Fibroblast of lung (primary cell): Measurements from ENCODE around the gene CLNK. TPM values are rescaled to one million over a fixed set of nuclear protein-coding genes. Genes with fewer than 3 reads are reported as not detected.

Experiments used
- DNase-seq, 2 donors: peaks; one replicate each; pipeline versions ENCODE4 v3.0.0 to v3.0.0-alpha.2; 2010; ENCODE audit warnings: low read depth in 2 of 2
- H2AFZ ChIP-seq: 2 replicates; pipeline ENCODE4 v1.5.1; 2012; ENCODE audit warnings: low read length, control low read depth, inconsistent platforms
- H3K27ac ChIP-seq: 2 replicates; pipeline ENCODE4 v1.5.1; 2011; ENCODE audit warnings: low read length, control low read depth; ENCODE audit not compliant: insufficient read depth
- H3K27me3 ChIP-seq: 2 replicates; pipeline ENCODE4 v1.5.1; 2011; ENCODE audit warnings: mild to moderate bottlenecking, low read length; ENCODE audit not compliant: control insufficient read depth, insufficient read depth
- H3K36me3 ChIP-seq: 2 replicates; pipeline ENCODE4 v1.5.1; 2011; ENCODE audit warnings: low read length; ENCODE audit not compliant: control insufficient read depth, insufficient read depth
- H3K4me1 ChIP-seq: 2 replicates; pipeline ENCODE4 v1.5.1; 2011; ENCODE audit warnings: low read length; ENCODE audit not compliant: control insufficient read depth, insufficient read depth; ENCODE audit errors: extremely low read depth
- H3K4me2 ChIP-seq: 2 replicates; pipeline ENCODE4 v1.5.1; 2011; ENCODE audit warnings: low read length, control low read depth; ENCODE audit not compliant: insufficient read depth; ENCODE audit errors: extremely low read depth
- H3K4me3 ChIP-seq, 4 experiments: fragments of 200-600 bp in 1 of 4; sonication (generic) in 1 of 4; replicated peaks in 1 of 4; 2 replicates each; pipeline ENCODE4 v1.5.1; 2011 to 2016; ENCODE audit warnings: low read length in 4 of 4, low read depth in 3 of 4, mild to moderate bottlenecking in 3 of 4, control low read depth in 2 of 4, inconsistent platforms in 1 of 4, mixed read lengths in 1 of 4; ENCODE audit not compliant: insufficient read depth in 1 of 4; ENCODE audit errors: control extremely low read depth in 1 of 4
- H3K79me2 ChIP-seq: 2 replicates; pipeline ENCODE4 v1.5.1; 2012; ENCODE audit warnings: mild to moderate bottlenecking, low read length, inconsistent platforms; ENCODE audit not compliant: control insufficient read depth, insufficient read depth
- H3K9ac ChIP-seq: 2 replicates; pipeline ENCODE4 v1.5.1; 2011; ENCODE audit warnings: mild to moderate bottlenecking, low read length, control low read depth; ENCODE audit not compliant: insufficient read depth
- H3K9me3 ChIP-seq: 2 replicates; pipeline ENCODE4 v1.5.1; 2012; ENCODE audit warnings: low read depth, low read length; ENCODE audit not compliant: control insufficient read depth, insufficient read depth
- H4K20me1 ChIP-seq: 2 replicates; pipeline ENCODE4 v1.5.1; 2011; ENCODE audit warnings: low read length; ENCODE audit not compliant: control insufficient read depth, insufficient read depth; ENCODE audit errors: extremely low read depth
- CTCF ChIP-seq, 2 donors: IDR thresholded peaks in 1 of 2; conservative IDR thresholded peaks in 1 of 2; 1 replicate in 1 of 2; 2 replicates in 1 of 2; pipeline ENCODE4 v1.5.1; 2011 to 2012; ENCODE audit warnings: low read length in 2 of 2, control low read depth in 1 of 2, inconsistent platforms in 1 of 2, low read depth in 1 of 2, mild to moderate bottlenecking in 1 of 2
- EZH2 ChIP-seq: IDR thresholded peaks from 2 replicates; pipeline ENCODE4 v1.5.1; 2012; ENCODE audit warnings: low read length, control low read depth, mild to moderate bottlenecking; ENCODE audit errors: missing control alignments
- polyA plus RNA-seq, 2 donors: library from polyadenylated mRNA; depleted of rRNA in 1 of 2; stranded (reverse) in 1 of 2; unstranded in 1 of 2; fragments of >200 nt; gene quantifications; 2 replicates each; pipeline ENCODE4 v1.2.1, GENCODE V29; 2011 to 2012; ENCODE audit warnings: missing spikeins in 1 of 2
- total RNA-seq: library from RNA; depleted of rRNA; stranded (reverse); fragments of >200 nt; gene quantifications from 2 replicates; pipeline ENCODE4 v1.2.1, GENCODE V29; 2014

Gene CLNK
- total and polyA plus RNA-seq, 2 donors (not counting 1 experiment from before 2014, with no cell fraction given), result not detected

GRCh38 chr4:10694151-10694827 is 9.7 kb upstream of the CLNK start:
- Histone ChIP-seq H3K27me3 (no peaks in the 10 kb centered on the region), H3K79me2 (no peaks in the 10 kb centered on the region), H3K4me2 (no peak overlapping the region), H3K27ac (no peak overlapping the region), H3K36me3 (no peaks in the 10 kb centered on the region), H2AFZ (no peak overlapping the region), H3K9ac (no peak overlapping the region), H3K9me3 (no peaks in the 10 kb centered on the region), H3K4me3 (no peak overlapping the region), H3K4me1 (no peaks in the 10 kb centered on the region), H4K20me1 (no peaks in the 10 kb centered on the region)
- peak in 1 of 2 donors; percentile 9 for DNase-seq
- TF ChIP-seq CTCF (conservative IDR thresholded peaks at IDR 0.05 in 1 of 2, IDR thresholded peaks at IDR 0.05 in 1 of 2; ENCODE audit: low read depth in 1 of 2, low read length in 2 of 2), result no peak
- TF ChIP-seq EZH2, result no peak

GRCh38 chr4:10691651-10692050 is 7.1 kb upstream of the CLNK start:
- Histone ChIP-seq H3K4me3 (no peak overlapping the region), H3K4me1 (no peaks in the 10 kb centered on the region), H3K79me2 (no peaks in the 10 kb centered on the region), H3K36me3 (no peaks in the 10 kb centered on the region), H4K20me1 (no peaks in the 10 kb centered on the region), H2AFZ (no peak overlapping the region), H3K27me3 (no peaks in the 10 kb centered on the region), H3K4me2 (no peak overlapping the region), H3K9me3 (no peaks in the 10 kb centered on the region), H3K27ac (no peak overlapping the region), H3K9ac (no peak overlapping the region)
- TF ChIP-seq EZH2 (no peak), CTCF (conservative IDR thresholded peaks at IDR 0.05 in 1 of 2, IDR thresholded peaks at IDR 0.05 in 1 of 2; ENCODE audit: low read depth in 1 of 2, low read length in 2 of 2) (no peak)
- DNase-seq, result no peak

- Histone ChIP-seq H3K9me3 (no peaks in the 10 kb centered on the region), H3K27ac (no peak overlapping the region), H3K4me2 (no peak overlapping the region), H3K9ac (no peak overlapping the region), H3K4me3 (no peak overlapping the region), H4K20me1 (no peaks in the 10 kb centered on the region), H3K36me3 (no peaks in the 10 kb centered on the region), H3K4me1 (no peaks in the 10 kb centered on the region), H3K79me2 (no peaks in the 10 kb centered on the region), H2AFZ (no peak overlapping the region), H3K27me3 (no peaks in the 10 kb centered on the region)
- DNase-seq, result no peak
- TF ChIP-seq CTCF (conservative IDR thresholded peaks at IDR 0.05 in 1 of 2, IDR thresholded peaks at IDR 0.05 in 1 of 2; ENCODE audit: low read depth in 1 of 2, low read length in 2 of 2) (no peak), EZH2 (no peak)
Observed at GRCh38 chr4:10690185-10690907, 5.8 kb upstream of the CLNK start.
